Left renal pelvis (tissue), 4 donors: ENCODE results near the gene CYP2F1. TPM values are rescaled to one million over a fixed set of nuclear protein-coding genes. Genes with fewer than 3 reads are reported as not detected.
"Not testable (repeated sequence)": the region's sequence is repeated elsewhere in the genome, so short reads cannot be mapped to it uniquely, and the experiment has no call there.

Experiments used
- DNase-seq, 4 donors: peaks; one replicate each; pipeline ENCODE4 v3.0.0-alpha.2; 2013; ENCODE audit warnings: low read depth in 4 of 4, low spot score in 3 of 4
- polyA plus RNA-seq, 4 donors: library from polyadenylated mRNA; unstranded; fragments of 120-200 nt; gene quantifications; one replicate each; pipeline ENCODE4 v1.2.1, GENCODE V29; 2013; ENCODE audit not compliant: insufficient read length in 4 of 4

Gene CYP2F1, protein sequence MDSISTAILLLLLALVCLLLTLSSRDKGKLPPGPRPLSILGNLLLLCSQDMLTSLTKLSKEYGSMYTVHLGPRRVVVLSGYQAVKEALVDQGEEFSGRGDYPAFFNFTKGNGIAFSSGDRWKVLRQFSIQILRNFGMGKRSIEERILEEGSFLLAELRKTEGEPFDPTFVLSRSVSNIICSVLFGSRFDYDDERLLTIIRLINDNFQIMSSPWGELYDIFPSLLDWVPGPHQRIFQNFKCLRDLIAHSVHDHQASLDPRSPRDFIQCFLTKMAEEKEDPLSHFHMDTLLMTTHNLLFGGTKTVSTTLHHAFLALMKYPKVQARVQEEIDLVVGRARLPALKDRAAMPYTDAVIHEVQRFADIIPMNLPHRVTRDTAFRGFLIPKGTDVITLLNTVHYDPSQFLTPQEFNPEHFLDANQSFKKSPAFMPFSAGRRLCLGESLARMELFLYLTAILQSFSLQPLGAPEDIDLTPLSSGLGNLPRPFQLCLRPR
- under 1 TPM in 1 of 4 donors, not detected in 3; 0.38 TPM for polyA plus RNA-seq

DNA sequence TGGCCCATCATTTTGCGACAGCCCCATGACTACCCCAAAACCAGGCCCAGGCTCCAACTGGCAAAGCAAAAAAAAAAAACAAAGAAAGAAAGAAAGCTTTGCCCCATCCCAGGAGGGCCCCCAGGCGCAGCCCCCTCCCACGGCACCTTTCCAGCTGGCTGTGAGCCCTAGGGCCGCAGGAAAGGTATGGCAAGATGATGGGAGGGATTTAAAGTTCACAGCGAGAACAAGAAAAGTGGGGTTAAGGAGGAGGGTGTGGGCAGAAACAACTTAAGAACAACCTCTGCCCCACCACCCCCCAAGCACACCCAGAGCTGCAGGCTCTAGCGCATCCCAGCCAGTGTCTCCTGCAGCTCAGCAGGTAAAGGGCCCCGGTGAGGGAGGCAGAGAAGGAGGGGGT is at the start of gene CYP2F1:
CYP2F1 (plus strand) TSS at position 301 of the 400 bp plus-strand sequence. CDS start 1,757 bp downstream, outside the sequence.
- no peak for DNase-seq

DNA sequence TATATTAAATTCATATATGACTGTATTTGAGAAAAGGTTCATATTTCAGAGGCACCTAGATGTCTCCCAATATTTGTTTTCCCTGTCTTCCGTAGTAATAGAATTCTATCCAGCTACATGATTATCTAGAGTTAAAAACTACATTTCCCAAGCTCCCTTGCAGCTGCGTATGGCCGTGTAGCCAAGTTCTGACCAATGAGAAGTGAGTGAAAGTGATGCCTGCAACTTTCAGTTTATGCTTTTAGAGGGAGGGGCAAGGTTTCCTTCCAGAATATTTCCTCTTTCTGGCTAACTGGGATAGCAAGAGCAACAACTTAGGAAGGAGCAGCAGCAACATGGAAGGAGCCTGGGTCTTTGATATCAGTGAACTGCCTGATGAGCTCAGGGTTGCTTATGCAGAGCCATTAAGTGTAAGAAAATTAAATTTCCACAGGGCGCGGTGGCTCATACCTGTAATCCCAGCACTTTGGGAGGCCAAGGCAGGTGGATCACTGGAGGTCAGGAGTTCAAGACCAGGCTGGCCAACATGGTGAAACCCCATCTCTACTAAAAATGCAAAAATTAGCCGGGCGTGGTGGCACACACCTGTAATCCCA is 49.2 kb upstream of the CYP2F1 start:
- DNase-seq: no peak

DNA sequence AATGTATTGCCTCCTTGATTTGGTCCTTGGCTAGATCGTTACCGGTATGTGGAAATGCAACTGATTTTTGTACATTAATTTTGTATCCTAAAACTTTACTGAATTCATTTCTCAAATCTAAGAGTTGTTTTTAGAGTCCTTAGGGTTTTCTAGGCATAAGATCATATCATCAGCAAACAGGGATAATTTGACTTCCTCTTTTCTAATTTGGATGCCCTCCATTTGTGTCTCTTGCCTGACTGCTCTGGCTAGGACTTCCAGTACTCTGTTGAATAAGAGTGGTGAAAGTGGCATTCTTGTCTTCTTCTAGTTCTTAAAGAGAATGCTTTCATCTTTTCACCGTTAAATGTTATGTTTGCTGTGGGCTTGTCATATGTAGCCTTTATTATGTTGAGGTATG is 37.9 kb upstream of the CYP2F1 start:
- no peak for DNase-seq

DNA sequence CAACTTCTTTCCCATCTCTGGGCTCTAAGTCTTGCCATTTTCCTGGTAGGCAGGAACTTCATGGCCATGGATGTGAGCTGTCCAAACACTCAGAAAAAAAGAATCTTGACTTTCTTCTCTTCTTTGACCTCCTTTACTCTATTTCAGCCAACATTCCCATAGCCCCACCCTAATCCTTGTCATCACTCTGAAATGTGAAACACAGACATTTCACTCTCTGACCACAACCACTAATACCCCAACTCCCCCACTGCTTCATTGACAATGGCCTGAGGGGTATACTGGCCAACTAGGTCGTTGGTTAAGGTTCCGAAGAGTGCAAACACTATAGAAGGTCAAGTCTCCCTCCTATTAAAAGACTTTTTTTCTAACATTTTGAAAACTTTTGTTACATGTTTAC is 30.7 kb upstream of the CYP2F1 start:
- no peak for DNase-seq

GRCh38 chr19:41085748-41086415 is 28.4 kb upstream of the CYP2F1 start:
- DNase-seq: no peak

- no peak for DNase-seq
Observed at GRCh38 chr19:41088151-41088550, 26.1 kb upstream of the CYP2F1 start, which contains the start of gene CYP2A13. TSS of gene CYP2A13 (plus strand) at chr19:41088451. CDS start at chr19:41088472, 21 bp downstream.

DNA sequence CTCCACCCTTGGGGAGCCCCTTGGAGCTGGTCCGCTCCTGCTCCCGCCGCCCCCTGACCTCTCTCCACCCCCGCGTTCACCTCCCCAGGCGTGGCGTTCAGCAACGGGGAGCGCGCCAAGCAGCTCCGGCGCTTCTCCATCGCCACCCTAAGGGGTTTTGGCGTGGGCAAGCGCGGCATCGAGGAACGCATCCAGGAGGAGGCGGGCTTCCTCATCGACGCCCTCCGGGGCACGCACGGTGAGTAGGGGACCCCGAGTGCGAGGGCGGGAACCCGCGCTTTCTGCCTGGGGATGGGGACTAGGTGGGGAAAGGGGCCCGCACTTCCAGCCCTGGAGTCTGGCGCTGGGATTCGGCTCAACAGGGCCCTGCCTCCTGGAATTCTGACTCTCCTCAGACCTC is 24.3 kb upstream of the CYP2F1 start:
- no peak for DNase-seq

GRCh38 chr19:41095703-41096102 is 18.5 kb upstream of the CYP2F1 start:
- DNase-seq: no peak

DNA sequence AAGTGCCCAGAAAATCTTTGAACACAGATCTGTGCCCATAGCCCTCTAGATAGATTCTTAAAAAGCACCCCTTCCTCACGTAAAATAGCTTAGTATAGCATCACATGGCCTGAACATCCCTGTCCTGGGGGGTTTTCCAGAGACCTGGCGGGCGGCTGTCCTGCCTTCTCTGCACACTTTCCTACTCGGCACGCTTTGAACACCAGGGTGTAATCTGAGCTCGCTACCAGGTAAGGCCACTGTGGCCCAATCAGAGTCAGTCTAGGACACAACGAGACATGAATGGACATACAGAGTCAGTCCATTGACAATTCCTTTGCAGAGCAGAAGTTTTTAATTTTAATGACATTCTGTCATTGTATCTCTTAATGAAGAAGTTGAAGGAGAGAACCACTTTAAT is 17.9 kb upstream of the CYP2F1 start:
- DNase-seq: no peak

DNA sequence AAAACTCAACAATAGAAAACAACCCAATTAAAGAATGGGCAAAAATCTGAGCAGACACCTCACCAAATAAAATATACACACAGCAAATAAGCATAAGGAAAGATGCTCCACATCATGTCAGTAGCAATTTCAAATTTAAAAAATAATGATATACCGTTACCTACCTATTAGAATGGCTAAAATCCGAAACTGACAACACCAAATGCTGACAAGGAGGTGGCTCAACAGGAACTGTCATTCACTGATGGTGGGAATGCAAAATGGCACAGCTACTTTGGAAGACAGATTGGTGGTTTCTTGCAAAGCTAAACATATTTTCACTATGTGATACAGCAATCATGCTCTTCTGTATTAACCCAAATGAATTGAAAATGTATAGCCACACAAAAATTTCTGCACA is 16.9 kb upstream of the CYP2F1 start:
- no peak for DNase-seq

- DNase-seq: no peak
Observed at GRCh38 chr19:41098762-41099161, 15.5 kb upstream of the CYP2F1 start.

GRCh38 chr19:41102210-41102609 is 12.0 kb upstream of the CYP2F1 start:
- DNase-seq: not testable (repeated sequence)

- no peak for DNase-seq
Observed at GRCh38 chr19:41106177-41106576, 8.1 kb upstream of the CYP2F1 start.

- no peak for DNase-seq
Observed at GRCh38 chr19:41111296-41111695, 2.9 kb upstream of the CYP2F1 start.

GRCh38 chr19:41111750-41112295 is 2.4 kb upstream of the CYP2F1 start:
- DNase-seq: no peak

DNA sequence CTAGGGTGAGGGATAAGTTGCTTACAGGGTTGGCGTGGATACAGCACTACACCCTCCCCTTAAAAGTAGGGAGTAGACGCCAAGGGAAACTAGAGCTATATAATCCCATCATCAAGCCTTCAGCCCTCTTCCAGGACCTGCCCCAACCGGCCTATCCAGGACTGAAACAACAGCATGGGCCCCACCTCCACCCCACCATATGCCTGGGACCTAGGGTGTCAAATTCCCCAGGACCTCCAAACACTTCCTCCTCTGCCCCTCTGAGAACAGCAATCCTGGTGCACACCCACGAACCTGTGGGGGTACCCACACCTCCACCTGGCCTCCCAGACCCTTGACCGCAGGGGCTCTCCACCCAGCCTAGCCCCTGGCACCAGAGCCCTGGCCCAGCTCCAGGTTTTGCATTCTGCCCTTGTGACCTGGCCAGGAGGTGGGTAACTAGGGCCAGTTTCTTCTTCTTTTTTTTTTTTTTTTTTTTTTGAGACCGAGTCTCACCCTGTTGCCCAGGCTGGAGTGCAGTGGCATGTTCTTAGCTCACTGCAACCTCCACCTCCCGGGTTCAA is 1.4 kb upstream of the CYP2F1 start:
- DNase-seq: no peak

DNA sequence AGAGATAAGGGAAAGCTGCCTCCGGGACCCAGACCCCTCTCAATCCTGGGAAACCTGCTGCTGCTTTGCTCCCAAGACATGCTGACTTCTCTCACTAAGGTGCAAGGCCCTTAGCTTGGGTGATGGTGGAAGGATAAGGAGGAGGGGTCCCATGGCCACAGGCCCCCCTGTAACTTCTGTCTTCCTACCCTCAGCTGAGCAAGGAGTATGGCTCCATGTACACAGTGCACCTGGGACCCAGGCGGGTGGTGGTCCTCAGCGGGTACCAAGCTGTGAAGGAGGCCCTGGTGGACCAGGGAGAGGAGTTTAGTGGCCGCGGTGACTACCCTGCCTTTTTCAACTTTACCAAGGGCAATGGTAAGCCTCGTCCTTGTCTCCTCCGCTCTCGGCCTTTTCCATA is 2.0 kb downstream of the CYP2F1 start:
- no peak for DNase-seq

DNA sequence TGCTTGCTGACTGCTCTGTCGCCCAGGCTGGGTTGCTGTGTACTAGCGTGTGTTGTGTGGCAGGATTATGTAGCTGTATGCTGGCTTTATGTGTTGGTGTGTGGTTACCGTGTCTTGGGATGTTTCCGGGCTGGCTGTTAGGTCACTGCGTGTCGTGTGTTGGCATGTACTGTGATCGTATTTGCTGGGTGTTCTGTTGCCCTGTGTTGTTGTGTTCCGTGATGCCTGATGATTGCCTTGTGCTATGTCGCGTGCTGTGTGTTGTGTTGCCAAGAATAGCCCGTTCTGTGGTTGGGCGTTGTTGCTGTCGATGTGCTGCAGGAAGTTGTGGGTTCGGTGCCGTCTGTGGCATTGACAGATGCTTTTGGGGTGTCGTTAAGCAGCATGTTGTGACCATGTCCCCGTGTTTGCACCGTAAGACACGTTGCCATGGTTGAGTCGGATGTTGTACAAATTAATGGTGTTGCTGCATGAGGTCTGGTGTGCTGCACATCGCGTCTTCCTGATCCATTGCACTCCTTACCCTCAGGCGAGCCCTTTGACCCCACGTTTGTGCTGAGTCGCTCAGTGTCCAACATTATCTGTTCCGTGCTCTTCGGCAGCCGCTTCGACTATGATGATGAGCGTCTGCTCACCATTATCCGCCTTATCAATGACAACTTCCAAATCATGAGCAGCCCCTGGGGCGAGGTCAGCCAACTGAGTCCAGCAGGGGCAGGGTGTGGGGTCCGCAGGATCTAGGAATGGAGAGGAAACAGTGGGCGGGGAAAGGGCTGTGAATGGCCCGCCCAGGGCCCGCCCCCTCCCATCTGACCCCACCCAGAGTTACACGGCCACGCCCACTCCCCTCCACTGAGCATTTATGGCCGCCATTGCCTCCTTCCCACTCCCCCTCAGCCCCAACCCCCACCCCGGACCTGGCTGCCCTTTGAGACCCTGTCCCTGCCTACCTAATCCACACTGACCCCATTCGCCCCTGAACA is 7.0 kb downstream of the CYP2F1 start:
- DNase-seq: not testable (repeated sequence)

GRCh38 chr19:41122846-41123245 is 8.6 kb downstream of the CYP2F1 start:
- not testable (repeated sequence) for DNase-seq
